Upper lobe of left lung (tissue), 4 donors: ENCODE data around the gene RCL1.

Source experiments
- EP300 ChIP-seq, 4 donors: sonication (generic); formaldehyde crosslinking; IDR thresholded peaks; one replicate each; pipeline ENCODE4 v1.5.1; 2017; ENCODE audit warnings: antibody characterized with exemption in 4 of 4, control low read depth in 2 of 4
- POLR2A ChIP-seq, 4 donors: fragments of 450-650 bp; IDR thresholded peaks; one replicate each; pipeline ENCODE4 v1.5.1; 2016 to 2017; ENCODE audit warnings: antibody characterized with exemption in 4 of 4, mild to moderate bottlenecking in 2 of 4
- POLR2AphosphoS5 ChIP-seq, 2 donors: sonication (generic); formaldehyde crosslinking; IDR thresholded peaks; one replicate each; pipeline ENCODE4 v1.5.1; 2017; ENCODE audit warnings: antibody characterized with exemption in 2 of 2
- TF ChIP-seq, protein P1 (sequence below), 6 experiments: fragments of 450-650 bp in 4 of 6; fragments of 200-600 bp in 2 of 6; sonication (generic) in 2 of 6; IDR thresholded peaks; one replicate each; pipeline ENCODE4 v1.5.1; 2016 to 2019; ENCODE audit warnings: antibody characterized with exemption in 6 of 6

DNA sequence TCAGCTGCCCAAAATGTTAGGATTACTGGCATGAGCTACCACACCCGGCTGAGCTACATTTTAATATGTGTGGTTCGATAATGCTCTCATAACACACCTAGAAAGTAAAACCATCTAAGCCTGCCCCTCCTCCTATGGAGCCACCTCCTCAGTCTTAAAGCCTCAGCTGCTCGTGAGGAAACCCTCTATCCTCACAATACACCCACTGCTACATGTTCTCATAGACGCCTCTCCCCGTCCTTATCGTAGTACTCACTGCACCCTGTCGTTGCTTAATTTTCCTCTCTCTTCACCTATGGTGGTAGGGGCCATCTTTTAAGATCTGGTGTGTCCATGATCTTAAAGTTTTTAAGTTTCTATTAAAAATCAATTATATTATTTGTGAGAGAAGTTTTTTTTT lies 72.9 kb downstream of the RCL1 start:
- TF ChIP-seq POLR2A (IDR thresholded peaks at IDR 0.05), result no peak
- TF ChIP-seq, protein P1, sequence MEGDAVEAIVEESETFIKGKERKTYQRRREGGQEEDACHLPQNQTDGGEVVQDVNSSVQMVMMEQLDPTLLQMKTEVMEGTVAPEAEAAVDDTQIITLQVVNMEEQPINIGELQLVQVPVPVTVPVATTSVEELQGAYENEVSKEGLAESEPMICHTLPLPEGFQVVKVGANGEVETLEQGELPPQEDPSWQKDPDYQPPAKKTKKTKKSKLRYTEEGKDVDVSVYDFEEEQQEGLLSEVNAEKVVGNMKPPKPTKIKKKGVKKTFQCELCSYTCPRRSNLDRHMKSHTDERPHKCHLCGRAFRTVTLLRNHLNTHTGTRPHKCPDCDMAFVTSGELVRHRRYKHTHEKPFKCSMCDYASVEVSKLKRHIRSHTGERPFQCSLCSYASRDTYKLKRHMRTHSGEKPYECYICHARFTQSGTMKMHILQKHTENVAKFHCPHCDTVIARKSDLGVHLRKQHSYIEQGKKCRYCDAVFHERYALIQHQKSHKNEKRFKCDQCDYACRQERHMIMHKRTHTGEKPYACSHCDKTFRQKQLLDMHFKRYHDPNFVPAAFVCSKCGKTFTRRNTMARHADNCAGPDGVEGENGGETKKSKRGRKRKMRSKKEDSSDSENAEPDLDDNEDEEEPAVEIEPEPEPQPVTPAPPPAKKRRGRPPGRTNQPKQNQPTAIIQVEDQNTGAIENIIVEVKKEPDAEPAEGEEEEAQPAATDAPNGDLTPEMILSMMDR (IDR thresholded peaks at IDR 0.05), result no peak
- TF ChIP-seq EP300 (IDR thresholded peaks at IDR 0.05), result no peak
- no peak for TF ChIP-seq POLR2AphosphoS5 (IDR thresholded peaks at IDR 0.05)
